ENCODE data around the gene FOXP1. TPM values are rescaled to one million over a fixed set of nuclear protein-coding genes. Genes with fewer than 3 reads are reported as not detected.
A peak's percentile ranks its signal among the peaks of the same experiment; 100 is the strongest.

FOXP1 gene
- total RNA-seq, 1 donor, result 55.7 TPM

DNA sequence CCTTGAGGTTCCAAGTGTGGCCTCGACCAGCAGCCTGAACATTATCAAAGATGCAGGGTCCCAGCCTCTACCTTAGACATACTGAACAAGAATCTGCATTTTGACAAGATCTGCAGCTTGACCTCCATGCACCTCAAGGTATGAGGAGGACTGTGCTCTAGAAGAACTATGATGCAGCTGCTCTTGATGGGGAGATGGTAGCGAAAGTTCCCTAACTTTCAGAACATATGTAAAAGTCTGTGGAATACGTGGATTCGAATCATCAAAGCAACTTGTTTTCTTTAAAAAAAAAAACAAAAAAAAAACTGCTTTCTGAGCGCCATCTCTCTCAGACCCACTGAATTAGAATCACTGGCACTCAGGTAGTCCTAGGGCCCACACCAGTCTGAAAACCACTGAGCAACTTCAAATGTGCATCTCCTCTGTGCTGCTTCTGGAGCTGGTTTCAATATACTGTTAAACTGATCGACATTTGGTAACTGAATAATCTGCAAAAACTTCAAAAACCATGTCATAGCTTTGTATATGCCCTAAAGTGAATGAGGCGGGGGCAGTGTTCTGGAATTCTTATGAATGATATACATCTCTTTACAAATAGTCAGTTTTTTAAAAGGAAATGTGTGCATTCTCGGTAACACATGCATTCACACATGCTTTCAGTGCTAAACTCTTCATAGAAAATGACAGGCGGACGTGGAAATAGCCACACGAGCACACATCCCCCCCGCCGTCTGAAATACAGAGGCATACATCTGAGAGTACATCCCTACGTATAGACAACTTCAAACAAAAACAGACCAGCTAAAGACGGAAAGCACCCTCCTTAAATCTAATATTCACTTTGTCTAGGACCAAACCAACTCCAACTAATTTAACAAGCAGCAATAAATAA lies 128.8 kb downstream of the FOXP1 start:
- H3K4me3 ChIP-seq (ENCODE audit: low read depth, low read length), result no peak overlapping the region
- no peak for TF ChIP-seq CTCF (IDR thresholded peaks at IDR 0.05; ENCODE audit: insufficient read depth, low read depth, low read length)
- DNase-seq (ENCODE audit: low read depth), result no peak

DNA sequence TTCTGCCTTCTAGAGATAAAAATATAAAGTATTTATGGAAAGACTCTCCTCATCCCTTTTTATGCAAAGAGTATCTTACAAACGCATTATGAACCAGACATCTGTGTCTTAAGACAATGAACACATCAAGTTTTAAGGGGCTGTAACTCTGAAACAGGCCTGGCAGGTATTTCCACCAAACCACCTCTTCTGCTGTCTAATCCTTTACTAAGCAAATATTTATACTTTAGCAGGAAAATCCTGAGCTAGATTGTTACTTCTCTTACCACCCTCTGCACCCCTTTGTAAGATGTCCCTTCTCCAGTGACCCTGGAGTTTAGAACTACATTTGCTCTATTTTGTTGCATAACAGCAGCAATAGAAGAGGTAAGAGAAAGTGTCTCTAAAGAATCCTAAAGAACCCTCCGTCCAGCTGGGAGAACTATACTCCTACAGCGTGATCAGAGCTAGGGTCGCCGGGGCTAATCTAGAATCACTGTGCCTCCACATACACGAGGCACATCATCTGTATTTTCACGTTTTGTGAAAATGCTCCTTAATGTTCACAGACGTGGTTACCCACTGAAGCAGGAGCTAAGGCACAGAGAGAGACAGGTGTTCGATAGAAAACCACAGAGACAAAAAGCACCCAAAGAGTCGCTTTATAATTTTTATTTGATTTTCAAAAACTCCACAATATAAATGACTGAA lies 129.6 kb downstream of the FOXP1 start:
- no peak for DNase-seq (ENCODE audit: low read depth)
- TF ChIP-seq CTCF (IDR thresholded peaks at IDR 0.05; ENCODE audit: insufficient read depth, low read depth, low read length), result no peak
- H3K4me3 ChIP-seq (ENCODE audit: low read depth, low read length), result no peak overlapping the region

DNA sequence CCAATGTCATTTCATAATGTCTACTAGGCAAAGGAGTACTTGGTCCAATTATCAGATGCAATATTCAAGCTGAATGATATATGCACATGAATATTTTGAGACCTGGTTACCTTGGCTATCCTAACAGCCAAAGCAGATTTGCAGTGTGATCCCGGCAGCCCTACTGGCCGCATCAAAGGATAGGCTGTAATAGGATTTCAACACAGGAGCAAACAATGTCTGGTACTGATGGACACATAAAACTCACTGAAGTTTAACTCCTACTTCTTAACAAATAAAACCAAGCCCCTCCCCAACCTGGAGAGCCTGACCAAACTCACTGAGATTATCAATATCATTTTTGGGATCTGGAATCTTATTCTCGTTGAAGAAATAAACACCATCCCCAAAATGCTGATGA lies 130.2 kb downstream of the FOXP1 start:
- H3K4me3 ChIP-seq (ENCODE audit: low read depth, low read length), result no peak overlapping the region
- TF ChIP-seq CTCF (IDR thresholded peaks at IDR 0.05; ENCODE audit: insufficient read depth, low read depth, low read length), result no peak
- DNase-seq (ENCODE audit: low read depth), result no peak

GRCh38 chr3:71451812-71452211 lies 131.7 kb downstream of the FOXP1 start:
- no peak for DNase-seq (ENCODE audit: low read depth)
- TF ChIP-seq CTCF (IDR thresholded peaks at IDR 0.05; ENCODE audit: insufficient read depth, low read depth, low read length), result no peak

DNA sequence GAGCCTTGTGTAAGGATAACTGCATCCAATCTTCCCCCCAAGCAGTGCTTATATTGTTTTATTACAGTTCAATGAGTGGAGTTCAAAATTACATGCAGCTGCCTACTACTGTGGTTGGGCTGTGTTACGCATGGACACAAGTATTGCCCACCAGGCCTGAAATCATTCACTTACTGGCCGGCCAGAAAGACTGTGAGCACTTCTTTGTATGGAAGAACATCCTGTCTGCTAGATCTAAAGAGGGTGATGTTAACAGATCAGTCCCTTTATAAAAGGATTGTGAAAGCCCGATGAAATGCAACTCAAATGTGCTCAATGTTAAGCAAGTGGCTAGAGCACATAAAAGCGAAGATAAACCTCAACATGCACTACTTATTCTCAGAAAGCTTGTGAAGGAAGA lies 132.5 kb downstream of the FOXP1 start:
- no peak overlapping the region for H3K4me3 ChIP-seq (ENCODE audit: low read depth, low read length)
- TF ChIP-seq CTCF (IDR thresholded peaks at IDR 0.05; ENCODE audit: insufficient read depth, low read depth, low read length), result no peak
- peak; percentile 11 for DNase-seq (ENCODE audit: low read depth)

More at GRCh38 chr3:71451812-71452211, 131.7 kb downstream of the FOXP1 start:
- no peak overlapping the region for H3K4me3 ChIP-seq (ENCODE audit: low read depth, low read length)

- no peak overlapping the region for H3K4me3 ChIP-seq (ENCODE audit: low read depth, low read length)
- DNase-seq (ENCODE audit: low read depth), result no peak
- TF ChIP-seq CTCF (IDR thresholded peaks at IDR 0.05; ENCODE audit: insufficient read depth, low read depth, low read length), result no peak
Measured at GRCh38 chr3:71450162-71450561, 133.4 kb downstream of the FOXP1 start.
